Heart right ventricle (tissue), 16 donors: ENCODE measurements around the gene RARRES2. TPM values are rescaled to one million over a fixed set of nuclear protein-coding genes. Genes with fewer than 3 reads are reported as not detected.

ENCODE experiments used
- ATAC-seq, 8 donors: fragments of 200-7000 bp; cut with Tn5 transposase; one replicate each; pipeline ENCODE4 v1.9.1; 2020; ENCODE audit warnings: mild to moderate bottlenecking in 8 of 8, moderate library complexity in 8 of 8, moderate number of reproducible peaks in 1 of 8
- DNase-seq, 2 donors: peaks; one replicate each; pipeline ENCODE4 v3.0.0-alpha.2; 2020
- H3K27ac ChIP-seq, 10 donors: fragments of 200-600 bp; sonication (generic) in 2 of 10; one replicate each; pipeline versions ENCODE4 v1.5.0 to v1.8.0; 2020 to 2022; ENCODE audit warnings: mild to moderate bottlenecking in 3 of 10
- H3K27me3 ChIP-seq, 7 donors: fragments of 200-600 bp; one replicate each; pipeline ENCODE4 v1.8.0; 2021 to 2022; ENCODE audit warnings: mild to moderate bottlenecking in 2 of 7
- H3K36me3 ChIP-seq, 9 donors: fragments of 200-600 bp; sonication (generic) in 1 of 9; one replicate each; pipeline versions ENCODE4 v1.5.0 to v1.8.0; 2020 to 2022; ENCODE audit warnings: mild to moderate bottlenecking in 2 of 9
- H3K4me1 ChIP-seq, 9 donors: fragments of 200-600 bp; sonication (generic) in 1 of 9; one replicate each; pipeline versions ENCODE4 v1.5.0 to v1.8.0; 2020 to 2022; ENCODE audit warnings: mild to moderate bottlenecking in 4 of 9
- H3K4me3 ChIP-seq, 10 donors: fragments of 200-600 bp; sonication (generic) in 2 of 10; one replicate each; pipeline versions ENCODE4 v1.5.0 to v1.8.0; 2020 to 2022; ENCODE audit warnings: mild to moderate bottlenecking in 7 of 10, moderate library complexity in 2 of 10
- H3K9me3 ChIP-seq, 11 donors: fragments of 200-600 bp in 10 of 11; sonication (generic) in 2 of 11; one replicate each; pipeline versions ENCODE4 v1.5.0 to v1.8.0; 2013 to 2022; ENCODE audit warnings: mild to moderate bottlenecking in 2 of 11, control low read depth in 1 of 11, moderate library complexity in 1 of 11
- CTCF ChIP-seq, 9 donors: fragments of 200-600 bp; sonication (generic) in 2 of 9; IDR thresholded peaks; one replicate each; pipeline versions ENCODE4 v1.5.0 to v1.8.0; 2021 to 2022; ENCODE audit warnings: antibody characterized with exemption in 9 of 9, mild to moderate bottlenecking in 5 of 9, moderate library complexity in 1 of 9
- WGBS, 2 donors: extraction: QIAGEN DNeasy Blood & Tissue Kit; methylation state at CpG; one replicate each; pipeline ENCODE4 v1.1.7; 2013; ENCODE audit warnings: inconsistent platforms in 1 of 2; 5-methylcytosine and 5-hydroxymethylcytosine counted together
- intact Hi-C, 10 donors: fragments of 100-400 bp; cut with DNase I; formaldehyde crosslinking; loops; one replicate each; pipeline versions ENCODE4 v1.11.1 to v1.14.2; 2022
- polyA plus RNA-seq, 2 donors: library from polyadenylated mRNA; stranded (reverse); fragments of 200-250 nt; gene quantifications; one replicate each; pipeline ENCODE4 v1.2.3, GENCODE V29; 2013
- total RNA-seq, 10 donors: library from RNA; stranded (reverse); fragmentation: NEBNext Ultra II Directional in 3 of 10; extraction: Animal tissue kit (Norgen Biotek cat#: 25700) in 3 of 10; gene quantifications; one replicate each; pipeline versions ENCODE4 v1.2.1 to v1.2.4, GENCODE V29; 2021 to 2023
- donor health status: Arrhythmogenic right ventricular cardiomyopathy.
- donor health status: ischemic (EF 13 %, LVEDD 7.1; RV severe dilation, severe dysfunction).
- donor health status: healthy with polysubstance abuse.
- donor health status: DM: no; HTN: yes; CAD: no.
- donor health status: DM: no; HTN: no; CAD: no.
- donor health status: ischemic (EF 25% LVEDD 6.9; RV normal size, moderate dysfunction).
- donor health status: ischemic (EF 25% LVEDD 5.7; RV mildly dilated, moderate dysfunction).
- donor health status: healthy.
- donor health status: DM: yes; HTN: yes; CAD: no.
- donor health status: Ischemic cardiomyopathy.
- donor health status: ischemic (EF 35%, LVEDD 5.7; RV mildly dilated, moderate dysfunction).
- donor health status: nonischemic (EF 11% LVEDD 7.7; RV severe dilation, severe dysfunction).
- donor health status: DM: yes; HTN: yes; CAD: no.
- donor health status: PGD.
- donor health status: ischemic (EF 29% LVEDD 5.4; RV normal size, mild dysfunction).
- donor health status: nonischemic (EF 23%, LVEDD 6.1; RV moderate dilation, normal function).

Gene RARRES2
- total and polyA plus RNA-seq, 12 donors, result 6.7 to 33.0 (median 18.4) TPM

GRCh38 chr7:150343225-150343624, 1.8 kb upstream of the RARRES2 start:
- H3K27ac ChIP-seq, result no peak overlapping the region
- peaks cover 0 to 16% (median 9%) of the 10 kb centered on the region in 11 donors for H3K9me3 ChIP-seq
- WGBS, 2 donors, result 80 to 91% methylated on average over 2 of the region's 2 CpGs
- intact Hi-C loops, result no loop called here
- H3K27me3 ChIP-seq, result peaks cover 0 to 55% (median 30%) of the 10 kb centered on the region in 7 donors
- peaks cover 0 to 31% (median 13%) of the 10 kb centered on the region in 9 donors for H3K4me1 ChIP-seq
- H3K4me3 ChIP-seq, result no peak overlapping the region
- no peak for DNase-seq
- H3K36me3 ChIP-seq, result no peaks in the 10 kb centered on the region
- ATAC-seq, result no peak
- TF ChIP-seq CTCF (IDR thresholded peaks at IDR 0.05), result no peak

GRCh38 chr7:150342121-150342408, 636 bp upstream of the RARRES2 start:
- 83% methylated on average over 9 of the region's 9 CpGs for WGBS, 2 donors
- DNase-seq (no peak), ATAC-seq (no peak)
- Histone ChIP-seq H3K4me1 (peaks cover 0 to 31% (median 13%) of the 10 kb centered on the region in 9 donors), H3K4me3 (peak overlapping the region in 5 of 10 donors; percentile 40 to 57 (median 53)), H3K27ac (peak overlapping the region in 2 of 10 donors; percentile 40 to 46), H3K36me3 (peaks cover 0 to 4% (median 0%) of the 10 kb centered on the region in 9 donors), H3K9me3 (peaks cover 0 to 16% (median 9%) of the 10 kb centered on the region in 11 donors), H3K27me3 (peaks cover 0 to 51% (median 30%) of the 10 kb centered on the region in 7 donors)
- intact Hi-C loops, result no loop called here
- no peak for TF ChIP-seq CTCF (IDR thresholded peaks at IDR 0.05)

- DNase-seq (no peak), ATAC-seq (peak in 4 of 8 donors; percentile 2 to 22 (median 4))
- H3K4me1 ChIP-seq, result peaks cover 0 to 31% (median 13%) of the 10 kb centered on the region in 9 donors
- H3K27me3 ChIP-seq, result peaks cover 0 to 45% (median 30%) of the 10 kb centered on the region in 7 donors
- peaks cover 0 to 7% (median 0%) of the 10 kb centered on the region in 9 donors for H3K36me3 ChIP-seq
- H3K4me3 ChIP-seq, result peak overlapping the region in 9 of 10 donors; percentile 33 to 57 (median 52)
- H3K9me3 ChIP-seq, result peaks cover 0 to 16% (median 9%) of the 10 kb centered on the region in 11 donors
- no peak for TF ChIP-seq CTCF (IDR thresholded peaks at IDR 0.05)
- intact Hi-C loops, result no loop called here
- WGBS, 2 donors, result 16 to 22% methylated on average over 29 of the region's 29 CpGs
- H3K27ac ChIP-seq, result peak overlapping the region in 6 of 10 donors; percentile 26 to 72 (median 53)
Observed at GRCh38 chr7:150340875-150341262, 560 bp downstream of the RARRES2 start.

DNA sequence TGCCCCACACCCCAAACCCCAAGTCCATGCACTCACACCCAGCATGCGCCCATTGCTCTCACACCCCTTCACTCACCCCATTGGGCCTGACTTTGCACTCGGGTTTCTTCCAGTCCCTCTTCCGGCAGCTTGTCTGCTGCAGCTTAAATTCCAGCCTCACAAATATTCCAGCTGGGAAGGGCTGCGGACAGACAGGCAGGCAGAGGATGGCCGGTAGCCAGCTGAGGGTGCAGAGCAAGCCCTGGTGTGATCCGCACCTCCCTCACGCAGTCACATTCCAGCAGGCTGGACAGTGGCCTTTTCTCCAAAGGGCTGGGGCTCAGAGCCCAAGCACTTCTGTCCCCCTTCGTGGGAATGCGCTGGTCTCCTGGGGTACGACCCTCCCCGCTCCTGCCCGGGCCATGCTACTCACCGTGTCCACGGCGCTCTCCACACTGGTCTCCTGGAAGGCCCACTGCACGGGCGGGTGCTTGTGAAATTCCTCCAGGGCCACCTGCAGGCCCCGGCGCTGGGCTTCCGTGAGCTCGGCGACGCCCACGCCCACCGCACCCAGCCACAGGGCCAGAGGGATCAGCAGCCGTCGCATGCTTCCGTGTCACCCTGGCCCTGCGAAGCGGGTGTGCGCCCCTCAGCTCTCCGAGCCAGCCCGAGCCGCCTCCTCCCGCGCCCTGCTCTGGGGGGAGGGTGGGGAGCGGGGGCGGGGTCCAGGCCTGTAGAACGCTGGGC, 1.2 kb downstream of the RARRES2 start:
- Histone ChIP-seq H3K27ac (peak overlapping the region in 7 of 10 donors; percentile 19 to 72 (median 51)), H3K4me1 (peaks cover 0 to 31% (median 19%) of the 10 kb centered on the region in 9 donors), H3K9me3 (peaks cover 0 to 16% (median 9%) of the 10 kb centered on the region in 11 donors), H3K27me3 (peaks cover 0 to 45% (median 30%) of the 10 kb centered on the region in 7 donors), H3K4me3 (peak overlapping the region in 9 of 10 donors; percentile 33 to 57 (median 52)), H3K36me3 (peaks cover 0 to 7% (median 0%) of the 10 kb centered on the region in 9 donors)
- ATAC-seq, result peak; percentile 15 to 77 (median 56)
- peak in 1 of 9 donors; percentile 8 for TF ChIP-seq CTCF (IDR thresholded peaks at IDR 0.05)
- DNase-seq, result peak; percentile 42 to 62
- WGBS, 2 donors, result 12 to 14% methylated on average over 37 to 39 of the region's 39 CpGs
- intact Hi-C loops, result no loop called here
